ENCODE data around the gene UGT1A3.

DNA sequence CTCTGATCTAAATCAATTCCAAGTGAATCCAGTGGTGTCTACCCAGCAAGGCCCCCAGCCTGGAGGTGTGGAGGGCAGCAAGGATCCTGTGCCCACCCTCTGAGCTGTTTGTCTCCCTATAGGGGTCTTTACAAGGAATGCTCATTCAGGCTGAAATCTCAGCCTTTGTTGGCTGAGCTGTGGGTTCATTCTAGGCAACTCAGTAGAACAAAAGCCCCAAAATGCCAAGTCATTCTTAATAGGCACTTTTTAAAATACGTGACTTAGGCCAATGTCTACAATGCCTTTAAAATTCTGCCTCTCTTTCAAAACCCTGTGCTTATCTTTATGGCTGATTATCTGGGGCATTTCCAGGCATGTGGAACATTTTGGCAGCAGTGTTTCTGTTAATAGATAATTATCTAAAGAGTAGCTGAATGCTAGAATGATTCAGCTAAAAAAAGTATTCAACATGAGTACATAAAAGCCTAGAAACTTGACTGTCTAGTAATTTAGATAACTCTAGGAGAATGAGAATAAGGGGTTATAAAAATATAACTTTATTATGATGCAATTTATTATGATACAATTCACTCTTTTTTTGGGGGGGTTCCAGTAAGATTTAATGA is 28.7 kb upstream of the UGT1A3 start:
- TF ChIP-seq EZH2phosphoT487 (IDR thresholded peaks at IDR 0.05; ENCODE audit: low read depth, severe bottlenecking, unreplicated experiment) (no peak), EZH2 (IDR thresholded peaks at IDR 0.05; ENCODE audit: borderline replicate concordance) (no peak)
- TF ChIP-seq, protein P1, sequence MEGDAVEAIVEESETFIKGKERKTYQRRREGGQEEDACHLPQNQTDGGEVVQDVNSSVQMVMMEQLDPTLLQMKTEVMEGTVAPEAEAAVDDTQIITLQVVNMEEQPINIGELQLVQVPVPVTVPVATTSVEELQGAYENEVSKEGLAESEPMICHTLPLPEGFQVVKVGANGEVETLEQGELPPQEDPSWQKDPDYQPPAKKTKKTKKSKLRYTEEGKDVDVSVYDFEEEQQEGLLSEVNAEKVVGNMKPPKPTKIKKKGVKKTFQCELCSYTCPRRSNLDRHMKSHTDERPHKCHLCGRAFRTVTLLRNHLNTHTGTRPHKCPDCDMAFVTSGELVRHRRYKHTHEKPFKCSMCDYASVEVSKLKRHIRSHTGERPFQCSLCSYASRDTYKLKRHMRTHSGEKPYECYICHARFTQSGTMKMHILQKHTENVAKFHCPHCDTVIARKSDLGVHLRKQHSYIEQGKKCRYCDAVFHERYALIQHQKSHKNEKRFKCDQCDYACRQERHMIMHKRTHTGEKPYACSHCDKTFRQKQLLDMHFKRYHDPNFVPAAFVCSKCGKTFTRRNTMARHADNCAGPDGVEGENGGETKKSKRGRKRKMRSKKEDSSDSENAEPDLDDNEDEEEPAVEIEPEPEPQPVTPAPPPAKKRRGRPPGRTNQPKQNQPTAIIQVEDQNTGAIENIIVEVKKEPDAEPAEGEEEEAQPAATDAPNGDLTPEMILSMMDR (IDR thresholded peaks at IDR 0.05; ENCODE audit: poor library complexity): no peak
